Keratinocyte (primary cell): Measurements from ENCODE around the gene ADGRB3. TPM values are rescaled to one million over a fixed set of nuclear protein-coding genes. Genes with fewer than 3 reads are reported as not detected.

Source experiments
- DNase-seq: peaks from one replicate; pipeline ENCODE4 v3.0.0-alpha.2; 2011; ENCODE audit warnings: low read depth, missing footprints, low spot score
- FAIRE-seq: peaks from 2 replicates; lab custom pipeline; 2011; peaks lifted over from hg19 to GRCh38; lab: Jason Lieb, UNC
- H2AFZ ChIP-seq: 2 replicates; pipeline ENCODE4 v1.6.0; 2012; ENCODE audit warnings: low read length, control low read depth, inconsistent platforms; ENCODE audit not compliant: control insufficient read depth
- H3K27ac ChIP-seq: 2 replicates; pipeline ENCODE4 v1.5.1; 2011; ENCODE audit warnings: low read length; ENCODE audit not compliant: control insufficient read depth, insufficient read depth
- H3K27me3 ChIP-seq: 3 replicates; pipeline ENCODE4 v1.6.0; 2011; ENCODE audit warnings: low read length; ENCODE audit not compliant: control insufficient read depth, insufficient read depth; ENCODE audit errors: extremely low read depth
- H3K36me3 ChIP-seq, 2 experiments: 2 replicates in 1 of 2; 3 replicates in 1 of 2; pipeline ENCODE4 v1.5.1; 2011; ENCODE audit warnings: low read length in 2 of 2, mild to moderate bottlenecking in 1 of 2; ENCODE audit not compliant: control insufficient read depth in 2 of 2, insufficient read depth in 2 of 2; ENCODE audit errors: extremely low read depth in 1 of 2
- H3K4me1 ChIP-seq: 3 replicates; pipeline ENCODE4 v1.5.1; 2011; ENCODE audit warnings: low read length; ENCODE audit not compliant: control insufficient read depth, insufficient read depth; ENCODE audit errors: extremely low read depth
- H3K4me2 ChIP-seq: 3 replicates; pipeline ENCODE4 v1.6.0; 2011; ENCODE audit warnings: low read depth, low read length; ENCODE audit not compliant: control insufficient read depth, insufficient read depth; ENCODE audit errors: extremely low read depth
- H3K4me3 ChIP-seq, 3 experiments: fragments of 200-600 bp in 1 of 3; sonication (generic) in 1 of 3; 2 replicates in 2 of 3; 3 replicates in 1 of 3; pipeline ENCODE4 v1.5.1; 2011 to 2016; ENCODE audit warnings: low read length in 3 of 3, mild to moderate bottlenecking in 3 of 3, control low read depth in 2 of 3, inconsistent platforms in 1 of 3, low read depth in 1 of 3, mixed read lengths in 1 of 3, mixed run types in 1 of 3, moderate library complexity in 1 of 3; ENCODE audit not compliant: control insufficient read depth in 2 of 3, insufficient read depth in 2 of 3; ENCODE audit errors: extremely low read depth in 1 of 3
- H3K79me2 ChIP-seq: 2 replicates; pipeline ENCODE4 v1.6.0; 2012; ENCODE audit warnings: low read length; ENCODE audit not compliant: control insufficient read depth, insufficient read depth
- H3K9ac ChIP-seq: 3 replicates; pipeline ENCODE4 v1.6.0; 2011; ENCODE audit warnings: low read length; ENCODE audit not compliant: control insufficient read depth, insufficient read depth; ENCODE audit errors: extremely low read depth
- H3K9me1 ChIP-seq: 3 replicates; pipeline ENCODE4 v1.6.0; 2011; ENCODE audit warnings: low read length; ENCODE audit not compliant: control insufficient read depth, insufficient read depth; ENCODE audit errors: extremely low read depth
- H3K9me3 ChIP-seq: 2 replicates; pipeline ENCODE4 v1.5.1; 2012; ENCODE audit warnings: low read depth, low read length; ENCODE audit not compliant: control insufficient read depth
- H4K20me1 ChIP-seq: 3 replicates; pipeline ENCODE4 v1.6.0; 2011; ENCODE audit warnings: low read length; ENCODE audit not compliant: control insufficient read depth, insufficient read depth; ENCODE audit errors: extremely low read depth
- EZH2 ChIP-seq: IDR thresholded peaks from one replicate; pipeline ENCODE4 v1.6.1; 2012; ENCODE audit warnings: inconsistent platforms, mild to moderate bottlenecking, low read length, moderate library complexity
- dilution Hi-C: fragments of 300-500 bp; cut with MboI; formaldehyde crosslinking; loops from one replicate; pipeline ENCODE4 v1.7.0; 2020; ENCODE audit warnings: low sequenced_read_pairs; ENCODE audit not compliant: extremely low pct_ligation_motif_present
- polyA plus RNA-seq, 5 experiments: library from polyadenylated mRNA; depleted of rRNA in 3 of 5; stranded (reverse) in 3 of 5; stranded (forward) in 1 of 5; unstranded in 1 of 5; fragments of >200 nt; gene quantifications; 1 replicate in 1 of 5; 2 replicates in 3 of 5; 3 replicates in 1 of 5; pipeline versions ENCODE4 v1.2.1 to v1.2.3, GENCODE V29; 2011 to 2012; ENCODE audit warnings: missing spikeins in 2 of 5, low read depth in 1 of 5, low replicate concordance in 1 of 5
- TF ChIP-seq, protein P1 (sequence below), 3 experiments: IDR thresholded peaks in 1 of 3; conservative IDR thresholded peaks in 1 of 3; optimal IDR thresholded peaks in 1 of 3; 2 replicates in 2 of 3; 3 replicates in 1 of 3; pipeline versions ENCODE3 to v1.5.1; 2011; ENCODE audit warnings: low read length in 3 of 3, mild to moderate bottlenecking in 3 of 3, moderate library complexity in 2 of 3, control low read depth in 1 of 3, inconsistent platforms in 1 of 3; ENCODE audit not compliant: insufficient read depth in 2 of 3; ENCODE audit errors: extremely low read depth in 1 of 3

ADGRB3 gene
- polyA plus RNA-seq, 1 donor (not counting 4 experiments of a cell fraction or from before 2014, with no cell fraction given), result not detected

DNA sequence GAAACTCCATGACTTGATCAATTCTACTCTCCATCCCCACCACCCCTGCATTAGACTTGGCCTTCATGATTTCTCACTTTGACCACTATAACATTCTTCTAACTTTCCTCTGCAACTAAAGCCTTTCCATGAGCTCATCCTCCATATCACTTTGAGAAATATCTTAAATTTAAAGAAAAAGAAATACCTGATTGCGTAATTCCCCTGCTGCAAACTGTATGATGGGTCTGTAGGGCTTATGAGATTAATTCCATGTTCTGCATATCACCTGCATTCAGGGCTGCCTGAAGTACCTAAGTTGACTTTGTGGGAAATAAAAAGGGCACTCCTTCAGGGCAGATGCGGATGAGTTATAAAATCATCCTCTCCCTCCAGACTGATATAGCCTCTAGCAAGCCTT, 611.9 kb downstream of the ADGRB3 start:
- no peak overlapping the region for H3K9ac ChIP-seq
- H3K79me2 ChIP-seq, result no peaks in the 10 kb centered on the region
- H3K27me3 ChIP-seq, result no peaks in the 10 kb centered on the region
- no peaks in the 10 kb centered on the region for H3K9me3 ChIP-seq
- dilution Hi-C loops, result no loop called here
- no peak for TF ChIP-seq EZH2
- TF ChIP-seq, protein P1, sequence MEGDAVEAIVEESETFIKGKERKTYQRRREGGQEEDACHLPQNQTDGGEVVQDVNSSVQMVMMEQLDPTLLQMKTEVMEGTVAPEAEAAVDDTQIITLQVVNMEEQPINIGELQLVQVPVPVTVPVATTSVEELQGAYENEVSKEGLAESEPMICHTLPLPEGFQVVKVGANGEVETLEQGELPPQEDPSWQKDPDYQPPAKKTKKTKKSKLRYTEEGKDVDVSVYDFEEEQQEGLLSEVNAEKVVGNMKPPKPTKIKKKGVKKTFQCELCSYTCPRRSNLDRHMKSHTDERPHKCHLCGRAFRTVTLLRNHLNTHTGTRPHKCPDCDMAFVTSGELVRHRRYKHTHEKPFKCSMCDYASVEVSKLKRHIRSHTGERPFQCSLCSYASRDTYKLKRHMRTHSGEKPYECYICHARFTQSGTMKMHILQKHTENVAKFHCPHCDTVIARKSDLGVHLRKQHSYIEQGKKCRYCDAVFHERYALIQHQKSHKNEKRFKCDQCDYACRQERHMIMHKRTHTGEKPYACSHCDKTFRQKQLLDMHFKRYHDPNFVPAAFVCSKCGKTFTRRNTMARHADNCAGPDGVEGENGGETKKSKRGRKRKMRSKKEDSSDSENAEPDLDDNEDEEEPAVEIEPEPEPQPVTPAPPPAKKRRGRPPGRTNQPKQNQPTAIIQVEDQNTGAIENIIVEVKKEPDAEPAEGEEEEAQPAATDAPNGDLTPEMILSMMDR (optimal IDR thresholded peaks at IDR 0.05 in 1 of 3, IDR thresholded peaks at IDR 0.05 in 1 of 3, conservative IDR thresholded peaks at IDR 0.05 in 1 of 3; ENCODE audit: extremely low read depth in 1 of 3, insufficient read depth in 2 of 3, low read length in 3 of 3), result no peak
- no peaks in the 10 kb centered on the region for H3K4me1 ChIP-seq
- DNase-seq, result no peak
- H2AFZ ChIP-seq, result no peak overlapping the region
- H3K4me3 ChIP-seq, result no peak overlapping the region
- H4K20me1 ChIP-seq, result no peaks in the 10 kb centered on the region
- no peak overlapping the region for H3K4me2 ChIP-seq
- H3K9me1 ChIP-seq, result no peaks in the 10 kb centered on the region
- FAIRE-seq, result no peak
- H3K36me3 ChIP-seq, result no peaks in the 10 kb centered on the region
- H3K27ac ChIP-seq, result no peak overlapping the region

DNA sequence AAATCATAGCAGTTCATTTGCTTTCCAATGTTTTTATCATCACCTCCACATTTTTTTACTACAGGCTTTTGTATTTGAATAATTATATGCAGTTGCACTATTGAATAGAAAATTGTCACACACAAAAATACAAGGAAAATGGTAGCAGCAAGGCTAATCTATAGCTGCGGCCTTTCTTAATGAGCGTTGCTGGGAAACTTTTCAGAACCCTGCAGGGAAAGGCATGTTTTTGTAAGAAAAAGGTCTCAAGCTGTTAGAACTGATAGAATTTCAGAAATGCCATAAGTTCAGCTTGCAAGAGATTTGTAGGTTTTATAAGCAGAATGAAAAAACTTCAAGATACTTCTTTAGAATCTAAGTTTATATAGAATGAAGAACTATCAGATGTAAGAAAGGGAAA, 625.9 kb downstream of the ADGRB3 start:
- FAIRE-seq, result no peak
- no peaks in the 10 kb centered on the region for H4K20me1 ChIP-seq
- no peaks in the 10 kb centered on the region for H3K4me1 ChIP-seq
- H3K27ac ChIP-seq, result no peak overlapping the region
- no peaks in the 10 kb centered on the region for H3K36me3 ChIP-seq
- H3K9ac ChIP-seq, result no peak overlapping the region
- H2AFZ ChIP-seq, result no peak overlapping the region
- H3K4me3 ChIP-seq, result no peak overlapping the region
- TF ChIP-seq, protein P1 (optimal IDR thresholded peaks at IDR 0.05 in 1 of 3, IDR thresholded peaks at IDR 0.05 in 1 of 3, conservative IDR thresholded peaks at IDR 0.05 in 1 of 3; ENCODE audit: extremely low read depth in 1 of 3, insufficient read depth in 2 of 3, low read length in 3 of 3), result no peak
- no peak for TF ChIP-seq EZH2
- dilution Hi-C loops, result no loop called here
- no peaks in the 10 kb centered on the region for H3K79me2 ChIP-seq
- H3K9me3 ChIP-seq, result no peaks in the 10 kb centered on the region
- no peaks in the 10 kb centered on the region for H3K27me3 ChIP-seq
- H3K4me2 ChIP-seq, result no peak overlapping the region
- no peak for DNase-seq
- H3K9me1 ChIP-seq, result no peaks in the 10 kb centered on the region
